Stimulated activated naive CD8-positive, alpha-beta T cell treated with anti-CD3 and anti-CD28 coated beads, Interleukin-15, amount 100 ng/mL, for 72 hours (primary cell): Measurements from ENCODE around the gene IGFBP2.
"Not testable (repeated sequence)": the region's sequence is repeated elsewhere in the genome, so short reads cannot be mapped to it uniquely, and the experiment has no call there.

Experiments
- ATAC-seq: fragments of 150-1000 bp; cut with Tn5 transposase; 2 replicates; pipeline ENCODE4 v1.10.0; 2021; ENCODE audit warnings: mild to moderate bottlenecking, moderate library complexity
- DNase-seq, 2 donors: peaks; one replicate each; pipeline ENCODE4 v3.0.0; 2021 to 2022
- H3K27ac Mint-ChIP-seq, 2 donors: one replicate each; pipeline ENCODE4 v1.8.0; 2022; ENCODE audit warnings: mild to moderate bottlenecking in 2 of 2, mixed read lengths in 2 of 2, moderate library complexity in 2 of 2
- H3K27me3 Mint-ChIP-seq: one replicate; pipeline ENCODE4 v1.8.0; 2022; ENCODE audit warnings: mixed read lengths
- H3K4me1 Mint-ChIP-seq: one replicate; pipeline ENCODE4 v1.8.0; 2022; ENCODE audit warnings: mild to moderate bottlenecking, mixed read lengths
- H3K4me3 Mint-ChIP-seq, 2 donors: one replicate each; pipeline ENCODE4 v1.8.0; 2022; ENCODE audit warnings: mild to moderate bottlenecking in 2 of 2, mixed read lengths in 2 of 2, moderate library complexity in 1 of 2
- H3K9me3 Mint-ChIP-seq, 2 donors: one replicate each; pipeline ENCODE4 v1.8.0; 2022; ENCODE audit warnings: mixed read lengths in 2 of 2

IGFBP2 gene

GRCh38 chr2:216632952-216633615, at the start of gene IGFBP2:
Gene IGFBP2 (plus strand): TSS chr2:216633420. CDS start chr2:216633524, 104 bp downstream.
- H3K4me1 Mint-ChIP-seq: peaks cover 47% of the 10 kb centered on the region
- ATAC-seq (peak; percentile 61), DNase-seq (peak; percentile 18 to 34)
- H3K4me3 Mint-ChIP-seq: peak within 1 kb of the TSS; percentile 86 to 95
- peak within 1 kb of the TSS; percentile 57 to 68 for H3K27ac Mint-ChIP-seq
- H3K27me3 Mint-ChIP-seq: peaks cover 83% of the 10 kb centered on the region
- H3K9me3 Mint-ChIP-seq: no peaks in the 10 kb centered on the region

- Mint-ChIP-seq H3K4me3 (no peak overlapping the region), H3K9me3 (no peaks in the 10 kb centered on the region), H3K27ac (no peak overlapping the region), H3K27me3 (peaks cover 26% of the 10 kb centered on the region), H3K4me1 (no peaks in the 10 kb centered on the region)
- DNase-seq (no peak), ATAC-seq (no peak)
Observed at GRCh38 chr2:216583606-216584005, 49.6 kb upstream of the IGFBP2 start.

GRCh38 chr2:216584112-216584511, 49.1 kb upstream of the IGFBP2 start:
- no peaks in the 10 kb centered on the region for H3K4me1 Mint-ChIP-seq
- ATAC-seq: no peak
- no peak overlapping the region for H3K27ac Mint-ChIP-seq
- no peaks in the 10 kb centered on the region for H3K9me3 Mint-ChIP-seq
- H3K27me3 Mint-ChIP-seq: peaks cover 26% of the 10 kb centered on the region
- H3K4me3 Mint-ChIP-seq: no peak overlapping the region
- DNase-seq: no peak

GRCh38 chr2:216585441-216585840, 47.8 kb upstream of the IGFBP2 start:
- Mint-ChIP-seq H3K27me3 (peaks cover 26% of the 10 kb centered on the region), H3K27ac (no peak overlapping the region), H3K4me3 (no peak overlapping the region), H3K4me1 (no peaks in the 10 kb centered on the region), H3K9me3 (no peaks in the 10 kb centered on the region)
- DNase-seq (no peak), ATAC-seq (no peak)

- DNase-seq (no peak), ATAC-seq (no peak)
- no peaks in the 10 kb centered on the region for H3K4me1 Mint-ChIP-seq
- no peaks in the 10 kb centered on the region for H3K9me3 Mint-ChIP-seq
- no peak overlapping the region for H3K27ac Mint-ChIP-seq
- H3K4me3 Mint-ChIP-seq: no peak overlapping the region
- peaks cover 12% of the 10 kb centered on the region for H3K27me3 Mint-ChIP-seq
Observed at GRCh38 chr2:216588861-216589710, 44.1 kb upstream of the IGFBP2 start.

- no peak overlapping the region for H3K4me3 Mint-ChIP-seq
- H3K27ac Mint-ChIP-seq: no peak overlapping the region
- peaks cover 5% of the 10 kb centered on the region for H3K27me3 Mint-ChIP-seq
- no peak for ATAC-seq
- H3K9me3 Mint-ChIP-seq: no peaks in the 10 kb centered on the region
- H3K4me1 Mint-ChIP-seq: no peaks in the 10 kb centered on the region
- no peak for DNase-seq
Observed at GRCh38 chr2:216589791-216590190, 43.4 kb upstream of the IGFBP2 start.

GRCh38 chr2:216590780-216591179, 42.4 kb upstream of the IGFBP2 start:
- Mint-ChIP-seq H3K27me3 (no peaks in the 10 kb centered on the region), H3K4me3 (no peak overlapping the region), H3K4me1 (no peaks in the 10 kb centered on the region), H3K27ac (peak overlapping the region in 1 of 2 donors; percentile 14), H3K9me3 (no peaks in the 10 kb centered on the region)
- DNase-seq (no peak), ATAC-seq (no peak)

GRCh38 chr2:216591480-216591879, 41.7 kb upstream of the IGFBP2 start:
- DNase-seq (no peak), ATAC-seq (no peak)
- Mint-ChIP-seq H3K4me3 (no peak overlapping the region), H3K4me1 (no peaks in the 10 kb centered on the region), H3K27ac (no peak overlapping the region), H3K27me3 (no peaks in the 10 kb centered on the region), H3K9me3 (no peaks in the 10 kb centered on the region)

GRCh38 chr2:216594081-216594480, 39.1 kb upstream of the IGFBP2 start:
- H3K27ac Mint-ChIP-seq: no peak overlapping the region
- no peaks in the 10 kb centered on the region for H3K27me3 Mint-ChIP-seq
- H3K4me1 Mint-ChIP-seq: no peaks in the 10 kb centered on the region
- H3K9me3 Mint-ChIP-seq: no peaks in the 10 kb centered on the region
- DNase-seq: no peak
- ATAC-seq: no peak
- H3K4me3 Mint-ChIP-seq: no peak overlapping the region

GRCh38 chr2:216596236-216596979, 36.8 kb upstream of the IGFBP2 start:
- ATAC-seq: no peak
- Mint-ChIP-seq H3K27ac (no peak overlapping the region), H3K27me3 (no peaks in the 10 kb centered on the region), H3K4me1 (no peaks in the 10 kb centered on the region), H3K4me3 (no peak overlapping the region), H3K9me3 (no peaks in the 10 kb centered on the region)
- DNase-seq: no peak

GRCh38 chr2:216596980-216597509, 36.2 kb upstream of the IGFBP2 start:
- no peak for ATAC-seq
- H3K27ac Mint-ChIP-seq: no peak overlapping the region
- H3K4me1 Mint-ChIP-seq: no peaks in the 10 kb centered on the region
- H3K27me3 Mint-ChIP-seq: no peaks in the 10 kb centered on the region
- H3K9me3 Mint-ChIP-seq: no peaks in the 10 kb centered on the region
- no peak overlapping the region for H3K4me3 Mint-ChIP-seq
- no peak for DNase-seq

GRCh38 chr2:216597825-216598224, 35.4 kb upstream of the IGFBP2 start:
- not testable (repeated sequence) for DNase-seq, H3K27me3 Mint-ChIP-seq, H3K4me3 Mint-ChIP-seq, H3K27ac Mint-ChIP-seq, H3K9me3 Mint-ChIP-seq, H3K4me1 Mint-ChIP-seq, ATAC-seq

- no peak overlapping the region for H3K27ac Mint-ChIP-seq
- ATAC-seq (no peak), DNase-seq (no peak)
- H3K9me3 Mint-ChIP-seq: no peaks in the 10 kb centered on the region
- H3K4me3 Mint-ChIP-seq: no peak overlapping the region
- H3K4me1 Mint-ChIP-seq: peaks cover 30% of the 10 kb centered on the region
- no peaks in the 10 kb centered on the region for H3K27me3 Mint-ChIP-seq
Observed at GRCh38 chr2:216601632-216602409, 31.4 kb upstream of the IGFBP2 start.

GRCh38 chr2:216603010-216603883, 30.0 kb upstream of the IGFBP2 start:
- no peak for ATAC-seq
- Mint-ChIP-seq H3K4me3 (no peak overlapping the region), H3K9me3 (no peaks in the 10 kb centered on the region), H3K4me1 (peaks cover 44% of the 10 kb centered on the region), H3K27me3 (no peaks in the 10 kb centered on the region), H3K27ac (peak overlapping the region in 1 of 2 donors; percentile 30)
- DNase-seq: no peak
